Right cardiac atrium (tissue), 5 donors: ENCODE data around the gene ARMC6. TPM values are rescaled to one million over a fixed set of nuclear protein-coding genes. Genes with fewer than 3 reads are reported as not detected.

Source experiments
- ATAC-seq, 2 donors: fragments of 200-7000 bp; cut with Tn5 transposase; one replicate each; pipeline versions ENCODE4 v1.8.0 to v1.9.1; 2020; ENCODE audit warnings: moderate library complexity in 2 of 2, mild to moderate bottlenecking in 1 of 2
- DNase-seq, 3 donors: peaks; one replicate each; pipeline ENCODE4 v3.0.0-alpha.2; 2020
- H3K27ac ChIP-seq: one replicate; pipeline ENCODE4 v1.5.1; 2013; ENCODE audit warnings: mild to moderate bottlenecking, low read length, control low read depth, moderate library complexity
- H3K27me3 ChIP-seq: one replicate; pipeline ENCODE4 v1.6.1; 2013; ENCODE audit not compliant: control insufficient read depth, insufficient read depth
- H3K4me1 ChIP-seq: one replicate; pipeline ENCODE4 v1.6.1; 2013; ENCODE audit warnings: low read length; ENCODE audit not compliant: control insufficient read depth, insufficient read depth
- H3K4me3 ChIP-seq: one replicate; pipeline ENCODE4 v1.5.1; 2013; ENCODE audit warnings: low read length, control low read depth
- H3K9me3 ChIP-seq: one replicate; pipeline ENCODE4 v1.6.1; 2013; ENCODE audit warnings: low read length; ENCODE audit not compliant: control insufficient read depth
- WGBS: extraction: QIAGEN DNeasy Blood & Tissue Kit; methylation state at CpG from one replicate; pipeline ENCODE4 v1.1.7; 2013; 5-methylcytosine and 5-hydroxymethylcytosine counted together
- intact Hi-C, 4 donors: fragments of 100-400 bp; cut with DNase I; formaldehyde crosslinking; loops; one replicate each; pipeline versions ENCODE4 v1.11.0 to v1.14.0; 2022 to 2023
- polyA plus RNA-seq: library from polyadenylated mRNA; stranded (reverse); fragments of 200-250 nt; gene quantifications from one replicate; pipeline ENCODE4 v1.2.3, GENCODE V29; 2013
- total RNA-seq, 4 donors: library from RNA; stranded (reverse); fragmentation: NEBNext Ultra II Directional; extraction: Animal tissue kit (Norgen Biotek cat#: 25700); gene quantifications; one replicate each; pipeline ENCODE4 v1.2.1, GENCODE V29; 2021
- donor health status: healthy with polysubstance abuse.
- donor health status: DM: no; HTN: yes; CAD: no.
- donor health status: DM: no; HTN: no; CAD: no.
- donor health status: DM: no; HTN: yes; CAD: no; lungs with severe emphysema.
- donor health status: DM: yes; HTN: yes; CAD: no.

ARMC6 gene
- total and polyA plus RNA-seq, 5 donors, result 12.1 to 16.7 (median 14.6) TPM

GRCh38 chr19:18995804-18996241, 37.6 kb upstream of the ARMC6 start:
- Histone ChIP-seq H3K27ac (no peak overlapping the region), H3K4me3 (no peak overlapping the region), H3K4me1 (no peaks in the 10 kb centered on the region), H3K27me3 (no peaks in the 10 kb centered on the region), H3K9me3 (no peaks in the 10 kb centered on the region)
- peak; percentile 85 for ATAC-seq
- DNase-seq, result peak; percentile 79 to 88 (median 81)
- intact Hi-C loops, result no loop called here
- 41% methylated on average over 5 of the region's 5 CpGs for WGBS

GRCh38 chr19:18996351-18996750, 37.1 kb upstream of the ARMC6 start:
- intact Hi-C loops, result no loop called here
- WGBS, result 94% methylated on average over 10 of the region's 10 CpGs
- Histone ChIP-seq H3K27me3 (no peaks in the 10 kb centered on the region), H3K4me1 (no peaks in the 10 kb centered on the region), H3K4me3 (no peak overlapping the region), H3K27ac (no peak overlapping the region), H3K9me3 (no peaks in the 10 kb centered on the region)
- peak in 1 of 3 donors; percentile 2 for DNase-seq
- no peak for ATAC-seq

- ATAC-seq, result no peak
- peak in 1 of 3 donors; percentile 31 for DNase-seq
- Histone ChIP-seq H3K4me3 (no peak overlapping the region), H3K27me3 (no peaks in the 10 kb centered on the region), H3K9me3 (no peaks in the 10 kb centered on the region), H3K4me1 (no peaks in the 10 kb centered on the region), H3K27ac (no peak overlapping the region)
- 83% methylated on average over 6 of the region's 6 CpGs for WGBS
- intact Hi-C loops, result no loop called here
These were observed 36.5 kb upstream of the ARMC6 start for GRCh38 chr19:18996796-18997394.

- Histone ChIP-seq H3K4me3 (no peak overlapping the region), H3K9me3 (no peaks in the 10 kb centered on the region), H3K27me3 (no peaks in the 10 kb centered on the region), H3K4me1 (no peaks in the 10 kb centered on the region), H3K27ac (no peak overlapping the region)
- no peak for DNase-seq
- ATAC-seq, result no peak
- intact Hi-C loops, result no loop called here
- 93% methylated on average over 8 of the region's 8 CpGs for WGBS
These were observed 35.1 kb upstream of the ARMC6 start for GRCh38 chr19:18998276-18998675.

- Histone ChIP-seq H3K9me3 (no peaks in the 10 kb centered on the region), H3K4me3 (no peak overlapping the region), H3K27ac (no peak overlapping the region), H3K27me3 (no peaks in the 10 kb centered on the region), H3K4me1 (no peaks in the 10 kb centered on the region)
- 67% methylated on average over 14 of the region's 14 CpGs for WGBS
- peak; percentile 39 to 59 (median 49) for DNase-seq
- intact Hi-C loops, result no loop called here
- peak in 1 of 2 donors; percentile 15 for ATAC-seq
These were observed 34.2 kb upstream of the ARMC6 start for GRCh38 chr19:18999016-18999758.

- Histone ChIP-seq H3K9me3 (no peaks in the 10 kb centered on the region), H3K4me3 (no peak overlapping the region), H3K27ac (no peak overlapping the region), H3K27me3 (no peaks in the 10 kb centered on the region), H3K4me1 (no peaks in the 10 kb centered on the region)
- WGBS, result 82% methylated on average over 11 of the region's 11 CpGs
- no peak for ATAC-seq
- intact Hi-C loops, result no loop called here
- peak in 1 of 3 donors; percentile 30 for DNase-seq
These were observed 33.3 kb upstream of the ARMC6 start for GRCh38 chr19:18999896-19000620.

GRCh38 chr19:19004144-19004543, 29.3 kb upstream of the ARMC6 start:
- 86% methylated on average over 18 of the region's 18 CpGs for WGBS
- no peak overlapping the region for H3K27ac ChIP-seq
- intact Hi-C loops, result no loop called here
- H3K27me3 ChIP-seq, result no peaks in the 10 kb centered on the region
- no peaks in the 10 kb centered on the region for H3K4me1 ChIP-seq
- H3K9me3 ChIP-seq, result no peaks in the 10 kb centered on the region
- ATAC-seq (no peak), DNase-seq (peak in 1 of 3 donors; percentile 34)
- H3K4me3 ChIP-seq, result no peak overlapping the region

GRCh38 chr19:19006213-19006612, 27.2 kb upstream of the ARMC6 start:
- DNase-seq (peak in 1 of 3 donors; percentile 9), ATAC-seq (no peak)
- intact Hi-C loops, result no loop called here
- no peaks in the 10 kb centered on the region for H3K9me3 ChIP-seq
- no peaks in the 10 kb centered on the region for H3K27me3 ChIP-seq
- H3K4me1 ChIP-seq, result no peaks in the 10 kb centered on the region
- H3K4me3 ChIP-seq, result no peak overlapping the region
- 60% methylated on average over 3 of the region's 3 CpGs for WGBS
- H3K27ac ChIP-seq, result no peak overlapping the region

- no peaks in the 10 kb centered on the region for H3K27me3 ChIP-seq
- H3K4me3 ChIP-seq, result no peak overlapping the region
- DNase-seq (peak in 1 of 3 donors; percentile 57), ATAC-seq (no peak)
- 95% methylated on average over 18 of the region's 18 CpGs for WGBS
- intact Hi-C loops, result no loop called here
- no peaks in the 10 kb centered on the region for H3K9me3 ChIP-seq
- H3K4me1 ChIP-seq, result no peaks in the 10 kb centered on the region
- H3K27ac ChIP-seq, result no peak overlapping the region
These were observed 23.5 kb upstream of the ARMC6 start for GRCh38 chr19:19009951-19010350.

- no peaks in the 10 kb centered on the region for H3K4me1 ChIP-seq
- DNase-seq (peak in 1 of 3 donors; percentile 6), ATAC-seq (no peak)
- H3K9me3 ChIP-seq, result no peaks in the 10 kb centered on the region
- H3K4me3 ChIP-seq, result no peak overlapping the region
- intact Hi-C loops, result no loop called here
- no peaks in the 10 kb centered on the region for H3K27me3 ChIP-seq
- no peak overlapping the region for H3K27ac ChIP-seq
- WGBS, result 92% methylated on average over 5 of the region's 5 CpGs
These were observed 22.9 kb upstream of the ARMC6 start for GRCh38 chr19:19010551-19010950.

- intact Hi-C loops, result no loop called here
- DNase-seq (no peak), ATAC-seq (no peak)
- Histone ChIP-seq H3K9me3 (no peaks in the 10 kb centered on the region), H3K27ac (no peak overlapping the region), H3K27me3 (no peaks in the 10 kb centered on the region), H3K4me3 (no peak overlapping the region), H3K4me1 (no peaks in the 10 kb centered on the region)
- WGBS, result 42% methylated on average over 3 of the region's 3 CpGs
These were observed 12.3 kb upstream of the ARMC6 start for GRCh38 chr19:19021115-19021514.
